HepG2 (cell line): Measurements from ENCODE around the gene DNAAF9. TPM values are rescaled to one million over a fixed set of nuclear protein-coding genes. Genes with fewer than 3 reads are reported as not detected.

Source experiments
- AGO1 ChIP-seq: fragments of 200-400 bp; formaldehyde crosslinking; IDR thresholded peaks from 2 replicates; pipeline ENCODE4 v1.6.1; 2017; ENCODE audit warnings: mild to moderate bottlenecking, low read depth, low read length, moderate library complexity; ENCODE audit not compliant: poor library complexity, severe bottlenecking
- ARID5B ChIP-seq: IDR thresholded peaks from 2 replicates; pipeline ENCODE4 v1.4.0; 2020; ENCODE audit warnings: mild to moderate bottlenecking, missing genetic modification reagents
- ATF7-NPFF ChIP-seq: sonication (generic); formaldehyde crosslinking; IDR thresholded peaks from 2 replicates; pipeline ENCODE4 v1.8.1; 2023; ENCODE audit warnings: mild to moderate bottlenecking, low read depth, missing genetic modification reagents, moderate library complexity
- EED ChIP-seq: sonication (generic); formaldehyde crosslinking; IDR thresholded peaks from 2 replicates; pipeline ENCODE4 v1.5.0; 2020; ENCODE audit warnings: mild to moderate bottlenecking, missing genetic modification reagents
- ESRRA ChIP-seq: sonication (generic); formaldehyde crosslinking; IDR thresholded peaks from 2 replicates; pipeline ENCODE4 v1.5.1; 2020; ENCODE audit warnings: mild to moderate bottlenecking, low read depth, missing genetic modification reagents
- FOXJ3 ChIP-seq: sonication (generic); formaldehyde crosslinking; IDR thresholded peaks from 2 replicates; pipeline ENCODE4 v1.4.0; 2020; ENCODE audit warnings: missing genetic modification reagents, mild to moderate bottlenecking, borderline replicate concordance
- JDP2 ChIP-seq: sonication (generic); formaldehyde crosslinking; IDR thresholded peaks from 2 replicates; pipeline ENCODE4 v1.8.1; 2022; ENCODE audit warnings: missing genetic modification reagents, borderline replicate concordance
- KDM2A ChIP-seq: sonication (generic); formaldehyde crosslinking; IDR thresholded peaks from 2 replicates; pipeline ENCODE4 v1.4.0; 2020; ENCODE audit warnings: low read depth, missing genetic modification reagents, borderline replicate concordance
- MIER2 ChIP-seq: IDR thresholded peaks from 2 replicates; pipeline ENCODE4 v1.6.1; 2016; ENCODE audit warnings: missing biosample characterization, missing genetic modification reagents
- MIXL1 ChIP-seq: IDR thresholded peaks from 2 replicates; pipeline ENCODE4 v1.6.1; 2016
- MLLT10 ChIP-seq: sonication (generic); formaldehyde crosslinking; IDR thresholded peaks from 2 replicates; pipeline ENCODE4 v1.4.0; 2020; ENCODE audit warnings: missing genetic modification reagents
- TBP ChIP-seq: sonication (generic); formaldehyde crosslinking; IDR thresholded peaks from 2 replicates; pipeline ENCODE4 v1.5.0; 2020; ENCODE audit warnings: missing genetic modification reagents
- TFE3 ChIP-seq: IDR thresholded peaks from 2 replicates; pipeline ENCODE4 v1.6.1; 2016
- ZBTB8A ChIP-seq: sonication (generic); formaldehyde crosslinking; IDR thresholded peaks from 2 replicates; pipeline ENCODE4 v1.4.0; 2020; ENCODE audit warnings: mild to moderate bottlenecking, low read depth, missing genetic modification reagents, borderline replicate concordance
- ZIK1 ChIP-seq: sonication (generic); formaldehyde crosslinking; IDR thresholded peaks from 2 replicates; pipeline ENCODE4 v1.5.0; 2020; ENCODE audit warnings: mild to moderate bottlenecking, low read depth, missing genetic modification reagents, borderline replicate concordance
- ZNF143 ChIP-seq: sonication (generic); formaldehyde crosslinking; IDR thresholded peaks from 2 replicates; pipeline ENCODE4 v1.4.0; 2020; ENCODE audit warnings: missing genetic modification reagents
- ZNF567 ChIP-seq: sonication (generic); formaldehyde crosslinking; IDR thresholded peaks from 2 replicates; pipeline ENCODE4 v1.8.1; 2023; ENCODE audit warnings: mild to moderate bottlenecking, missing genetic modification reagents, borderline replicate concordance
- ZNF614 ChIP-seq: IDR thresholded peaks from 2 replicates; pipeline ENCODE4 v1.6.1; 2018; ENCODE audit warnings: missing biosample characterization, missing genetic modification reagents, inconsistent platforms, borderline replicate concordance
- ZNF720 ChIP-seq: sonication (generic); formaldehyde crosslinking; IDR thresholded peaks from 2 replicates; pipeline ENCODE4 v1.4.0; 2020; ENCODE audit warnings: missing genetic modification reagents
- ZSCAN12 ChIP-seq: sonication (generic); formaldehyde crosslinking; IDR thresholded peaks from 2 replicates; pipeline ENCODE4 v1.9.0; 2021; ENCODE audit warnings: mild to moderate bottlenecking, missing genetic modification reagents
- ZXDC ChIP-seq: sonication (generic); formaldehyde crosslinking; IDR thresholded peaks from 2 replicates; pipeline ENCODE4 v1.5.0; 2020; ENCODE audit warnings: mild to moderate bottlenecking, missing genetic modification reagents
- polyA plus RNA-seq, 8 experiments: library from polyadenylated mRNA; depleted of rRNA in 3 of 8; stranded (reverse) in 7 of 8; unstranded in 1 of 8; fragments of >200 nt; fragmentation: Illumina TruSeq in 4 of 8; extraction: Trizol in 4 of 8; gene quantifications; 2 replicates each; pipeline versions ENCODE4 v1.2.1 to v1.2.3, GENCODE V29; 2011 to 2016; ENCODE audit warnings: low read depth in 4 of 8, missing spikeins in 1 of 8, mixed read lengths in 1 of 8; ENCODE audit not compliant: insufficient read depth in 1 of 8
- total RNA-seq, 5 experiments: library from RNA; depleted of rRNA; stranded (reverse); fragments of >200 nt; fragmentation: Illumina TruSeq; extraction: Trizol; gene quantifications; 2 replicates each; pipeline ENCODE4 v1.2.3, GENCODE V29; 2016; ENCODE audit warnings: low read depth in 1 of 5

DNAAF9 gene
- total and polyA plus RNA-seq, 2 of the 13 experiments (the other 11 are each of a cell fraction or from before 2014, with no cell fraction given) = 10.5 to 14.9 TPM

GRCh38 chr20:3407771-3408637, 535 bp upstream of the DNAAF9 start (continued):
- no peak; the same call in 1 of the 2 replicates for TF ChIP-seq EED (CRISPR knock-in tag)
- no peak; the same call in 1 of the 2 replicates for TF ChIP-seq ZNF143 (CRISPR knock-in tag)
- no peak for TF ChIP-seq JDP2 (CRISPR knock-in tag)
- no peak for TF ChIP-seq FOXJ3 (CRISPR knock-in tag)
- TF ChIP-seq ZIK1 (CRISPR knock-in tag) = no peak; the same call in 1 of the 2 replicates
- TF ChIP-seq ATF7-NPFF = peak; percentile 61; the same call in 1 of the 2 replicates
- TF ChIP-seq ZNF720 (CRISPR knock-in tag) = 0 out of 2 replicates have a peak, but pooled peaks have one; percentile 78
- peak; percentile 42 for TF ChIP-seq KDM2A (CRISPR knock-in tag)
- peak; percentile 7; the same call in 1 of the 2 replicates for TF ChIP-seq ZNF567 (CRISPR knock-in tag)
- peak; percentile 38; the same call in 1 of the 2 replicates for TF ChIP-seq MIXL1
- no peak for TF ChIP-seq MLLT10
- no peak for TF ChIP-seq ARID5B (CRISPR knock-in tag)
- no peak for TF ChIP-seq ESRRA (CRISPR knock-in tag)
- no peak for TF ChIP-seq TBP
- peak; percentile 58 for TF ChIP-seq AGO1
- TF ChIP-seq ZNF614 = no peak; the same call in 1 of the 2 replicates
- TF ChIP-seq ZBTB8A = no peak
- TF ChIP-seq TFE3 (CRISPR knock-in tag) = no peak
- no peak; the same call in 1 of the 2 replicates for TF ChIP-seq MIER2 (CRISPR knock-in tag)
- 0 out of 2 replicates have a peak, but pooled peaks have one; percentile 16 for TF ChIP-seq ZSCAN12 (CRISPR knock-in tag)
- TF ChIP-seq ZXDC (CRISPR knock-in tag) = no peak
